ENCODE data around the gene ICA1. TPM values are rescaled to one million over a fixed set of nuclear protein-coding genes. Genes with fewer than 3 reads are reported as not detected.

ICA1 gene
- total and polyA plus RNA-seq, 2 of the 13 experiments (the other 11 are each of a cell fraction or from before 2014, with no cell fraction given) = 0.29 TPM; not detected in 1

DNA sequence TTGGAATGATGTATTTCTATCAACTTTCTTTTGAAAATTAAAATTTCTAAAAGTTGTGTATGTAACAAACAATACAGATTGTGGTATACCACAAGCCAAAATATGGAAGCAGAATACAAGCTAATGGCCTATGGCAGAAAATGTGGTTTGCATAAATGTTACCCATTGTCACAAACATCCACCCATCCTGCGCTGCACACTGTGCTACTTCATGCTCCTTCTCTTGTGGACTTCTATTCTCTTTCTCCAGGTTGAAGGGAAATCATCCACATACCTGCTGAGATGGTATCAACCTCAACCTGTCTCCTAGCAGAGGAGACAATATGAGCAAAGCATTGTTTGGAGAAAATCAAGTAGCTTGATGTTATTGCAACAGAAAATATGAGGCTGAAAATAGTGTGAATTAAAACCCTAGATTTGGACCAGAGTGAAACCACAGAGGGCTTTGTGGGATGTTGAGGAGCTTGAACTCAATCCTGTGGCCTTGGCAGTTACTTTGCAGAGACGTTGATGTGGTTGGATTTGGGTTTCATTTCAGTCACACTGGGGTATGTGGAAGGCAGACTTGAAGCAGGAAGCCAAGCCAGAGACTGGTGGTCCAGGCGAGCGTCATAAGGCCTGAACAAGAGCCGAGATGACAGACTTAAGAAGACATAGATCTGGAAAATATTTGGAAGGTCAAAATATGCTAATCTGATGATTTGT lies 63.8 kb downstream of the ICA1 start (continued):
- TF ChIP-seq JUN (CRISPR knock-in tag; IDR thresholded peaks at IDR 0.05) (no peak), FOXM1 (CRISPR knock-in tag; IDR thresholded peaks at IDR 0.05) (no peak), ELF3 (CRISPR knock-in tag; IDR thresholded peaks at IDR 0.05) (no peak), TCF12 (IDR thresholded peaks at IDR 0.05) (no peak), TCF12 (CRISPR knock-in tag; IDR thresholded peaks at IDR 0.05) (no peak), ZNF614 (CRISPR knock-in tag; IDR thresholded peaks at IDR 0.05; ENCODE audit: borderline replicate concordance) (no peak), CC2D1A (CRISPR knock-in tag; IDR thresholded peaks at IDR 0.05) (no peak), ZFP36L1 (CRISPR knock-in tag; IDR thresholded peaks at IDR 0.05) (no peak), RFX1 (IDR thresholded peaks at IDR 0.05) (no peak), REL (CRISPR knock-in tag; conservative IDR thresholded peaks at IDR 0.05) (no peak), ZNF484 (CRISPR knock-in tag; IDR thresholded peaks at IDR 0.05; ENCODE audit: borderline replicate concordance, low read depth) (no peak)
- TF ChIP-seq, protein P1, sequence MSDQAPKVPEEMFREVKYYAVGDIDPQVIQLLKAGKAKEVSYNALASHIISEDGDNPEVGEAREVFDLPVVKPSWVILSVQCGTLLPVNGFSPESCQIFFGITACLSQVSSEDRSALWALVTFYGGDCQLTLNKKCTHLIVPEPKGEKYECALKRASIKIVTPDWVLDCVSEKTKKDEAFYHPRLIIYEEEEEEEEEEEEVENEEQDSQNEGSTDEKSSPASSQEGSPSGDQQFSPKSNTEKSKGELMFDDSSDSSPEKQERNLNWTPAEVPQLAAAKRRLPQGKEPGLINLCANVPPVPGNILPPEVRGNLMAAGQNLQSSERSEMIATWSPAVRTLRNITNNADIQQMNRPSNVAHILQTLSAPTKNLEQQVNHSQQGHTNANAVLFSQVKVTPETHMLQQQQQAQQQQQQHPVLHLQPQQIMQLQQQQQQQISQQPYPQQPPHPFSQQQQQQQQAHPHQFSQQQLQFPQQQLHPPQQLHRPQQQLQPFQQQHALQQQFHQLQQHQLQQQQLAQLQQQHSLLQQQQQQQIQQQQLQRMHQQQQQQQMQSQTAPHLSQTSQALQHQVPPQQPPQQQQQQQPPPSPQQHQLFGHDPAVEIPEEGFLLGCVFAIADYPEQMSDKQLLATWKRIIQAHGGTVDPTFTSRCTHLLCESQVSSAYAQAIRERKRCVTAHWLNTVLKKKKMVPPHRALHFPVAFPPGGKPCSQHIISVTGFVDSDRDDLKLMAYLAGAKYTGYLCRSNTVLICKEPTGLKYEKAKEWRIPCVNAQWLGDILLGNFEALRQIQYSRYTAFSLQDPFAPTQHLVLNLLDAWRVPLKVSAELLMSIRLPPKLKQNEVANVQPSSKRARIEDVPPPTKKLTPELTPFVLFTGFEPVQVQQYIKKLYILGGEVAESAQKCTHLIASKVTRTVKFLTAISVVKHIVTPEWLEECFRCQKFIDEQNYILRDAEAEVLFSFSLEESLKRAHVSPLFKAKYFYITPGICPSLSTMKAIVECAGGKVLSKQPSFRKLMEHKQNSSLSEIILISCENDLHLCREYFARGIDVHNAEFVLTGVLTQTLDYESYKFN (CRISPR knock-in tag; conservative IDR thresholded peaks at IDR 0.05) = no peak
- TF ChIP-seq, protein P2, sequence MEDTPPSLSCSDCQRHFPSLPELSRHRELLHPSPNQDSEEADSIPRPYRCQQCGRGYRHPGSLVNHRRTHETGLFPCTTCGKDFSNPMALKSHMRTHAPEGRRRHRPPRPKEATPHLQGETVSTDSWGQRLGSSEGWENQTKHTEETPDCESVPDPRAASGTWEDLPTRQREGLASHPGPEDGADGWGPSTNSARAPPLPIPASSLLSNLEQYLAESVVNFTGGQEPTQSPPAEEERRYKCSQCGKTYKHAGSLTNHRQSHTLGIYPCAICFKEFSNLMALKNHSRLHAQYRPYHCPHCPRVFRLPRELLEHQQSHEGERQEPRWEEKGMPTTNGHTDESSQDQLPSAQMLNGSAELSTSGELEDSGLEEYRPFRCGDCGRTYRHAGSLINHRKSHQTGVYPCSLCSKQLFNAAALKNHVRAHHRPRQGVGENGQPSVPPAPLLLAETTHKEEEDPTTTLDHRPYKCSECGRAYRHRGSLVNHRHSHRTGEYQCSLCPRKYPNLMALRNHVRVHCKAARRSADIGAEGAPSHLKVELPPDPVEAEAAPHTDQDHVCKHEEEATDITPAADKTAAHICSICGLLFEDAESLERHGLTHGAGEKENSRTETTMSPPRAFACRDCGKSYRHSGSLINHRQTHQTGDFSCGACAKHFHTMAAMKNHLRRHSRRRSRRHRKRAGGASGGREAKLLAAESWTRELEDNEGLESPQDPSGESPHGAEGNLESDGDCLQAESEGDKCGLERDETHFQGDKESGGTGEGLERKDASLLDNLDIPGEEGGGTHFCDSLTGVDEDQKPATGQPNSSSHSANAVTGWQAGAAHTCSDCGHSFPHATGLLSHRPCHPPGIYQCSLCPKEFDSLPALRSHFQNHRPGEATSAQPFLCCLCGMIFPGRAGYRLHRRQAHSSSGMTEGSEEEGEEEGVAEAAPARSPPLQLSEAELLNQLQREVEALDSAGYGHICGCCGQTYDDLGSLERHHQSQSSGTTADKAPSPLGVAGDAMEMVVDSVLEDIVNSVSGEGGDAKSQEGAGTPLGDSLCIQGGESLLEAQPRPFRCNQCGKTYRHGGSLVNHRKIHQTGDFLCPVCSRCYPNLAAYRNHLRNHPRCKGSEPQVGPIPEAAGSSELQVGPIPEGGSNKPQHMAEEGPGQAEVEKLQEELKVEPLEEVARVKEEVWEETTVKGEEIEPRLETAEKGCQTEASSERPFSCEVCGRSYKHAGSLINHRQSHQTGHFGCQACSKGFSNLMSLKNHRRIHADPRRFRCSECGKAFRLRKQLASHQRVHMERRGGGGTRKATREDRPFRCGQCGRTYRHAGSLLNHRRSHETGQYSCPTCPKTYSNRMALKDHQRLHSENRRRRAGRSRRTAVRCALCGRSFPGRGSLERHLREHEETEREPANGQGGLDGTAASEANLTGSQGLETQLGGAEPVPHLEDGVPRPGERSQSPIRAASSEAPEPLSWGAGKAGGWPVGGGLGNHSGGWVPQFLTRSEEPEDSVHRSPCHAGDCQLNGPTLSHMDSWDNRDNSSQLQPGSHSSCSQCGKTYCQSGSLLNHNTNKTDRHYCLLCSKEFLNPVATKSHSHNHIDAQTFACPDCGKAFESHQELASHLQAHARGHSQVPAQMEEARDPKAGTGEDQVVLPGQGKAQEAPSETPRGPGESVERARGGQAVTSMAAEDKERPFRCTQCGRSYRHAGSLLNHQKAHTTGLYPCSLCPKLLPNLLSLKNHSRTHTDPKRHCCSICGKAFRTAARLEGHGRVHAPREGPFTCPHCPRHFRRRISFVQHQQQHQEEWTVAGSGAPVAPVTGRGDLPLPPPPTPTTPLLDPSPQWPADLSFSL (CRISPR knock-in tag; IDR thresholded peaks at IDR 0.05) = no peak
